ENCODE measurements around the gene ZG16.

DNA sequence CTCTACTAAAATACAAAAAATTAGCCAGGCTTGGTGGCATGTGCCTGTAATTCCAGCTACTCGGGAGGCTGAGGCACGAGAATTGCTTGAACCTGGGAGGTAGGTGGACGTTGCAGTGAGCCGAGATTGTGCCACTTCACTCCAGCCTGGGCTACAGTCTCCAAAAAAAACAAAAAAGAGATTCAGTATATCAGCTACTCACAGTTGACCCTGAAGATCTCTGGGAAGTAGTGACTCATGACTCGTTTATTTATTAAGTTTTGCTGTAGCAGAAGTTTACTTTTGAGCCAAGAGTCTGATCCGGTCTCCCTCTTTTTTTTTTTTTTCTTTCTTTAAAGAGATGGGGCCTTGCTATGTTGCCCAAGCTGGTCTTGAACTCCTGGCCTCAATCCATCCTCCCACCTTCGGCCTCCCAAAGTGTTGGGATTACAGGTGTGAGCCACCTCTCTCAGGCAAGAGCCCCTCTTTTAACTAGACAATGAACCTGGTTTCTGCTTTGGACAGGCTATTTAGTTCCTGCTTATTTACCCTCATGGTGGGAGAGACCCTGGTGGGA, 46.6 kb downstream of the ZG16 start:
- TF ChIP-seq ELF4 (CRISPR knock-in tag; IDR thresholded peaks at IDR 0.05), result no peak
- no peak for TF ChIP-seq YY1 (IDR thresholded peaks at IDR 0.05; ENCODE audit: borderline replicate concordance in 1 of 3, control insufficient read depth in 1 of 3, extremely low read depth in 1 of 3, insufficient read depth in 3 of 3, insufficient read length in 1 of 3, insufficient replicate concordance in 2 of 3, low read depth in 1 of 3, low read length in 2 of 3)
- no peak for TF ChIP-seq REST (IDR thresholded peaks at IDR 0.05; ENCODE audit: borderline replicate concordance)
- TF ChIP-seq REST (CRISPR knock-in tag; IDR thresholded peaks at IDR 0.05; ENCODE audit: low read depth), result no peak
- no peak for TF ChIP-seq SIN3A (IDR thresholded peaks at IDR 0.05; ENCODE audit: borderline replicate concordance in 2 of 2, control insufficient read depth in 1 of 2, low read depth in 2 of 2, low read length in 2 of 2)
- no peak for TF ChIP-seq CTCF (IDR thresholded peaks at IDR 0.05 in 2 of 3, conservative IDR thresholded peaks at IDR 0.05 in 1 of 3; ENCODE audit: insufficient read depth in 2 of 3, low read depth in 1 of 3, low read length in 3 of 3)
- no peak for TF ChIP-seq HCFC1 (IDR thresholded peaks at IDR 0.05; ENCODE audit: low read depth, low read length)
- no peak for TF ChIP-seq SRF (CRISPR knock-in tag; IDR thresholded peaks at IDR 0.05)
- TF ChIP-seq ZNF512 (tag; IDR thresholded peaks at IDR 0.05), result no peak
- no peak for TF ChIP-seq STAT5B (CRISPR knock-in tag; IDR thresholded peaks at IDR 0.05)
- TF ChIP-seq EZH2 (IDR thresholded peaks at IDR 0.05; ENCODE audit: borderline replicate concordance, low read depth, low read length), result no peak
- no peak for TF ChIP-seq TAF15 (IDR thresholded peaks at IDR 0.05; ENCODE audit: low read depth, low read length)
- TF ChIP-seq EGR1 (conservative IDR thresholded peaks at IDR 0.05), result no peak
- TF ChIP-seq MXI1 (IDR thresholded peaks at IDR 0.05; ENCODE audit: low read depth, low read length), result no peak
- no peak for TF ChIP-seq IRF2 (CRISPR knock-in tag; IDR thresholded peaks at IDR 0.05)
